H1 (cell line): ENCODE data around the gene RPL37. TPM values are rescaled to one million over a fixed set of nuclear protein-coding genes. Genes with fewer than 3 reads are reported as not detected.

Experiments
- CTCF ChIA-PET: fragments of 300-600 bp; sonication (Branson Sonifier 250); formaldehyde crosslinking; loops from one replicate; lab custom pipeline; 2021; ENCODE audit not compliant: partially characterized antibody; lab: Charles Lee
- POLR2A ChIA-PET: fragments of 300-600 bp; sonication (Branson Sonifier 250); formaldehyde crosslinking; loops from one replicate; lab custom pipeline; 2021; ENCODE audit warnings: inconsistent platforms; ENCODE audit not compliant: partially characterized antibody; lab: Charles Lee
- DNase-seq, 2 experiments: peaks; one replicate each; pipeline versions ENCODE4 v3.0.0 to v3.0.0-alpha.2; 2010 to 2022; ENCODE audit warnings: low spot score in 2 of 2, low read depth in 1 of 2, mixed read lengths in 1 of 2
- FAIRE-seq: peaks from 2 replicates; lab custom pipeline; 2011; peaks lifted over from hg19 to GRCh38; lab: Jason Lieb, UNC
- H2AFZ ChIP-seq: 2 replicates; pipeline ENCODE4 v1.8.1; 2012; ENCODE audit warnings: low read length, inconsistent platforms
- H2AK5ac ChIP-seq: 2 replicates; pipeline ENCODE4 v1.6.1; 2013; ENCODE audit warnings: low read depth, low read length
- H2BK120ac ChIP-seq: replicated peaks from 2 replicates; pipeline ENCODE3; 2013; ENCODE audit warnings: low read depth, low read length, inconsistent platforms
- H2BK12ac ChIP-seq: 2 replicates; pipeline ENCODE4 v1.6.1; 2013; ENCODE audit warnings: low read depth, low read length
- H2BK15ac ChIP-seq: 2 replicates; pipeline ENCODE4 v1.6.1; 2013; ENCODE audit warnings: low read length
- H2BK20ac ChIP-seq: 2 replicates; pipeline ENCODE4 v1.6.1; 2013; ENCODE audit warnings: low read length
- H2BK5ac ChIP-seq: 2 replicates; pipeline ENCODE4 v1.6.1; 2013; ENCODE audit warnings: low read depth, low read length
- H3K14ac ChIP-seq: 2 replicates; pipeline ENCODE4 v1.6.1; 2013; ENCODE audit warnings: inconsistent platforms; ENCODE audit not compliant: insufficient read length
- H3K18ac ChIP-seq: 2 replicates; pipeline ENCODE4 v1.6.1; 2013; ENCODE audit warnings: low read length; ENCODE audit errors: extremely low read depth
- H3K23ac ChIP-seq: 2 replicates; pipeline ENCODE4 v1.6.1; 2013; ENCODE audit warnings: inconsistent platforms; ENCODE audit not compliant: insufficient read length
- H3K23me2 ChIP-seq: 2 replicates; pipeline ENCODE4 v1.6.1; 2013; ENCODE audit warnings: low read depth, low read length
- H3K27ac ChIP-seq: 2 replicates; pipeline ENCODE4 v1.6.1; 2011; ENCODE audit warnings: low read depth, low read length, inconsistent platforms
- H3K27me3 ChIP-seq, 4 experiments: replicated peaks in 1 of 4; 1 replicate in 1 of 4; 2 replicates in 3 of 4; pipeline versions ENCODE4 v1.6.1 to v1.8.1; 2011 to 2013; ENCODE audit warnings: low read length in 3 of 4, mild to moderate bottlenecking in 3 of 4, inconsistent platforms in 2 of 4, mixed read lengths in 2 of 4, moderate library complexity in 1 of 4; ENCODE audit not compliant: control insufficient read depth in 3 of 4, insufficient read depth in 3 of 4; ENCODE audit errors: extremely low read depth in 1 of 4
- H3K36me3 ChIP-seq, 4 experiments: 2 replicates each; pipeline versions ENCODE4 v1.6.1 to v1.8.1; 2011 to 2013; ENCODE audit warnings: mild to moderate bottlenecking in 4 of 4, low read length in 3 of 4, moderate library complexity in 2 of 4, control low read depth in 1 of 4, inconsistent platforms in 1 of 4; ENCODE audit not compliant: insufficient read depth in 4 of 4, control insufficient read depth in 2 of 4
- H3K4ac ChIP-seq: replicated peaks from 2 replicates; pipeline ENCODE3; 2013; ENCODE audit warnings: low read length, low read depth, mixed read lengths, inconsistent platforms; ENCODE audit not compliant: insufficient read length
- H3K4me1 ChIP-seq, 4 experiments: replicated peaks in 1 of 4; 1 replicate in 1 of 4; 2 replicates in 3 of 4; pipeline versions ENCODE4 v1.6.1 to v1.8.1; 2011 to 2013; ENCODE audit warnings: low read length in 3 of 4, inconsistent platforms in 2 of 4, mixed read lengths in 1 of 4; ENCODE audit not compliant: insufficient read depth in 4 of 4, control insufficient read depth in 3 of 4
- H3K4me2 ChIP-seq, 2 experiments: 2 replicates each; pipeline versions ENCODE4 v1.6.1 to v1.8.1; 2011 to 2013; ENCODE audit warnings: low read depth in 2 of 2, low read length in 2 of 2, control low read depth in 1 of 2, inconsistent platforms in 1 of 2, mild to moderate bottlenecking in 1 of 2; ENCODE audit not compliant: insufficient read depth in 1 of 2
- H3K4me3 ChIP-seq, 4 experiments: fragments of 200-600, 300-600 bp in 1 of 4; sonication (generic), shearing (Covaris generic), sonication (Bioruptor Twin) in 1 of 4; 2 replicates each; pipeline versions ENCODE4 v1.5.1 to v1.8.1; 2011 to 2016; ENCODE audit warnings: low read length in 4 of 4, low read depth in 3 of 4, control low read depth in 2 of 4, inconsistent platforms in 2 of 4, mild to moderate bottlenecking in 2 of 4, mixed read lengths in 1 of 4, moderate library complexity in 1 of 4; ENCODE audit not compliant: insufficient read depth in 2 of 4; ENCODE audit errors: extremely low read depth in 1 of 4
- H3K56ac ChIP-seq: replicated peaks from 2 replicates; pipeline ENCODE3; 2013; ENCODE audit warnings: low read depth, mild to moderate bottlenecking, mixed read lengths, low read length, inconsistent platforms; ENCODE audit not compliant: insufficient read length
- H3K79me1 ChIP-seq: 2 replicates; pipeline ENCODE4 v1.6.1; 2013; ENCODE audit warnings: low read depth, low read length, control low read depth
- H3K79me2 ChIP-seq, 2 experiments: 2 replicates each; pipeline versions ENCODE4 v1.6.1 to v1.8.1; 2012 to 2013; ENCODE audit warnings: low read length in 2 of 2, mild to moderate bottlenecking in 2 of 2, inconsistent platforms in 1 of 2; ENCODE audit not compliant: insufficient read depth in 2 of 2, control insufficient read depth in 1 of 2
- H3K9ac ChIP-seq, 4 experiments: replicated peaks in 1 of 4; 1 replicate in 1 of 4; 2 replicates in 3 of 4; pipeline versions ENCODE4 v1.6.1 to v1.8.1; 2011 to 2013; ENCODE audit warnings: low read depth in 3 of 4, low read length in 3 of 4, control low read depth in 2 of 4, mild to moderate bottlenecking in 2 of 4, moderate library complexity in 2 of 4, inconsistent platforms in 1 of 4; ENCODE audit errors: extremely low read depth in 1 of 4
- H3K9me3 ChIP-seq, 2 experiments: 2 replicates each; pipeline versions ENCODE4 v1.6.1 to v1.8.1; 2012 to 2013; ENCODE audit warnings: mild to moderate bottlenecking in 2 of 2, moderate library complexity in 2 of 2, control low read depth in 1 of 2, inconsistent platforms in 1 of 2, low read depth in 1 of 2, low read length in 1 of 2, mixed read lengths in 1 of 2; ENCODE audit not compliant: insufficient read depth in 2 of 2
- H4K20me1 ChIP-seq, 2 experiments: replicated peaks in 1 of 2; 2 replicates each; pipeline versions ENCODE3 to v1.8.1; 2011 to 2013; ENCODE audit warnings: inconsistent platforms in 2 of 2, low read length in 2 of 2, mild to moderate bottlenecking in 1 of 2; ENCODE audit not compliant: insufficient read depth in 2 of 2, control insufficient read depth in 1 of 2
- H4K5ac ChIP-seq: 2 replicates; pipeline ENCODE4 v1.6.1; 2013; ENCODE audit warnings: low read length, low read depth, mixed read lengths, inconsistent platforms; ENCODE audit not compliant: insufficient read length
- H4K8ac ChIP-seq: 2 replicates; pipeline ENCODE4 v1.8.0; 2013; ENCODE audit warnings: mild to moderate bottlenecking, moderate library complexity, low read length, inconsistent platforms; ENCODE audit not compliant: insufficient read depth; ENCODE audit errors: extremely low read depth
- H4K91ac ChIP-seq: replicated peaks from 2 replicates; pipeline ENCODE3; 2013; ENCODE audit warnings: low read length, mixed read lengths, inconsistent platforms; ENCODE audit not compliant: insufficient read length
- ATF2 ChIP-seq: IDR thresholded peaks from 2 replicates; pipeline ENCODE4 v1.6.1; 2012; ENCODE audit warnings: low read length, inconsistent platforms
- ATF3 ChIP-seq: IDR thresholded peaks from 2 replicates; pipeline ENCODE4 v1.6.1; 2011; ENCODE audit warnings: low read depth, mild to moderate bottlenecking, low read length; ENCODE audit not compliant: insufficient read depth
- BCL11A ChIP-seq, 2 experiments: IDR thresholded peaks; one replicate each; pipeline ENCODE4 v1.6.1; 2011; ENCODE audit warnings: low read depth in 2 of 2, low read length in 2 of 2, mild to moderate bottlenecking in 2 of 2
- JUN ChIP-seq: IDR thresholded peaks from 2 replicates; pipeline ENCODE4 v1.6.1; 2011; ENCODE audit warnings: low read depth, mild to moderate bottlenecking, improper control_type of control experiment, low read length
- KDM5A ChIP-seq: fragments of 200-600 bp; IDR thresholded peaks from 2 replicates; pipeline ENCODE4 v1.7.1; 2012; ENCODE audit warnings: mild to moderate bottlenecking, low read length, inconsistent platforms, mixed read lengths
- MAX ChIP-seq: IDR thresholded peaks from 2 replicates; pipeline ENCODE4 v1.6.1; 2012; ENCODE audit warnings: inconsistent platforms
- RBBP5 ChIP-seq: IDR thresholded peaks from 2 replicates; pipeline ENCODE4 v1.7.1; 2012; ENCODE audit warnings: low read depth, mild to moderate bottlenecking, inconsistent platforms, low read length, moderate library complexity, borderline replicate concordance
- SP1 ChIP-seq: IDR thresholded peaks from 2 replicates; pipeline ENCODE4 v1.6.1; 2011; ENCODE audit warnings: low read depth, low read length
- USF2 ChIP-seq: IDR thresholded peaks from 2 replicates; pipeline ENCODE4 v1.6.1; 2011; ENCODE audit warnings: low read length, improper control_type of control experiment
- WGBS, 2 experiments: shearing (Covaris generic) in 1 of 2; methylation state at CpG; one replicate each; pipeline versions ENCODE4 v1.1.6 to v1.1.7; 2013 to 2015; ENCODE audit warnings: low lambda C conversion rate in 2 of 2, mixed read lengths in 2 of 2, inconsistent platforms in 1 of 2, low coverage in 1 of 2, missing lambda C conversion rate in 1 of 2; ENCODE audit not compliant: insufficient replicate concordance in 2 of 2, insufficient coverage in 1 of 2, insufficient read length in 1 of 2; ENCODE audit errors: extremely low coverage in 1 of 2, missing lambda C conversion rate in 1 of 2; 5-methylcytosine and 5-hydroxymethylcytosine counted together
- polyA plus RNA-seq, 7 experiments: library from polyadenylated mRNA; depleted of rRNA in 3 of 7; stranded (reverse) in 5 of 7; unstranded in 2 of 7; fragments of >200 nt in 5 of 7; fragments of 200-250 nt in 2 of 7; gene quantifications; 1 replicate in 5 of 7; 2 replicates in 1 of 7; 4 replicates in 1 of 7; pipeline versions ENCODE4 v1.2.1 to v1.2.3, GENCODE V29; 2011 to 2013; ENCODE audit warnings: missing spikeins in 2 of 7, mixed read lengths in 2 of 7
- total RNA-seq: library from RNA; stranded (reverse); fragmentation: NEBNext Ultra II Directional; extraction: Animal tissue kit (Norgen Biotek cat#: 25700); gene quantifications from 2 replicates; pipeline ENCODE4 v1.2.1, GENCODE V29; 2021

Gene RPL37
- total and polyA plus RNA-seq, 2 of the 8 experiments (the other 6 are each of a cell fraction or from before 2014, with no cell fraction given): 467 to 1,534 TPM

- Histone ChIP-seq H2AFZ (no peak overlapping the region; the same call in 1 of the 2 replicates), H3K56ac (no peak overlapping the region), H3K4me3 (no peak overlapping the region), H3K9me3 (no peaks in the 10 kb centered on the region), H3K27me3 (no peaks in the 10 kb centered on the region), H3K4me2 (no peak overlapping the region), H2BK12ac (no peak overlapping the region), H3K27ac (no peak overlapping the region), H3K79me2 (no peaks in the 10 kb centered on the region), H2BK15ac (no peak overlapping the region), H2BK5ac (peak overlapping the region; percentile 52; the same call in 1 of the 2 replicates), H3K23ac (no peak overlapping the region), H3K79me1 (no peaks in the 10 kb centered on the region), H3K14ac (no peak overlapping the region), H3K23me2 (no peaks in the 10 kb centered on the region), H4K8ac (no peak overlapping the region), H3K4ac (no peak overlapping the region), H4K5ac (no peak overlapping the region), H2BK20ac (no peak overlapping the region), H2AK5ac (no peak overlapping the region), H2BK120ac (no peak overlapping the region), H4K20me1 (no peaks in the 10 kb centered on the region), H3K36me3 (no peaks in the 10 kb centered on the region), H3K9ac (no peak overlapping the region), H3K18ac (peak overlapping the region; percentile 19; the same call in 1 of the 2 replicates), H4K91ac (no peak overlapping the region), H3K4me1 (peaks cover 0 to 6% (median 2%) of the 10 kb centered on the region in 4 experiments; a peak in 2 of 7 replicates)
- TF ChIP-seq SP1 (no peak), KDM5A (no peak), USF2 (no peak), ATF3 (no peak), BCL11A (IDR thresholded peaks at IDR 0.05; ENCODE audit: low read depth in 2 of 2, low read length in 2 of 2) (no peak), ATF2 (no peak), MAX (no peak), RBBP5 (no peak), JUN (no peak)
- 70% methylated on average over 2 of the region's 2 CpGs; no CpG with 5 or more reads in 1 of the 2 experiments for WGBS, 2 experiments
- ChIA-PET CTCF (interaction anchor here (0.7 to 0.8 kb wide), 3 partner anchors 11 to 42 kb away, joined by 3 read pairs; no protein-coding TSS in a partner anchor), POLR2A (interaction anchor here (1.4 to 14.0 kb wide), 2 partner anchors 12 to 14 kb away, joined by 3 to 372 read pairs; partner anchors contain the start of gene RPL37)
- peak; percentile 45 for FAIRE-seq
- DNase-seq: no peak
These were observed 21.2 kb downstream of the RPL37 start for GRCh38 chr5:40813698-40814281.
